Activated T-helper 1 cell treated with anti-CD3 and anti-CD28 coated beads, Interleukin-12 subunit alpha, Interleukin-12 subunit beta, Interleukin-2, Interleukin-4 antibody, amounts not matched to agents 30 ng/mL and 10 ng/mL and 1 ng/mL, durations not matched to agents 14 hours and 24 hours and 36 hours (primary cell): ENCODE results near the gene CFAP92. TPM values are rescaled to one million over a fixed set of nuclear protein-coding genes. Genes with fewer than 3 reads are reported as not detected.

Source experiments
- total RNA-seq: library from RNA; stranded (reverse); gene quantifications from 2 replicates; pipeline ENCODE4 v1.2.3, GENCODE V29; 2022

CFAP92 gene
- total RNA-seq, 1 donor from 2014 or later = 0.13 TPM

Other genes starting within 250 kb of the CFAP92 start
- gene ACAD9, start 114.5 kb downstream of the CFAP92 start, total RNA-seq = 65.3 and 67.2 TPM in 2 replicates
- 0.21 and 0.22 TPM in 2 replicates for gene EFCC1, start 7.2 kb upstream of the CFAP92 start, total RNA-seq
- not detected in 2 replicates for gene GP9, start 66.7 kb upstream of the CFAP92 start, total RNA-seq
- 46.8 and 47.6 TPM in 2 replicates for gene RAB43, start 127.7 kb upstream of the CFAP92 start, total RNA-seq
- gene ISY1, start 167.0 kb upstream of the CFAP92 start, total RNA-seq = 72.3 and 75.4 TPM in 2 replicates
- gene CNBP, start 189.8 kb upstream of the CFAP92 start, total RNA-seq = 408 and 425 TPM in 2 replicates